ENCODE data around the gene FCHO2. TPM values are rescaled to one million over a fixed set of nuclear protein-coding genes. Genes with fewer than 3 reads are reported as not detected.

The FCHO2 gene
- total RNA-seq, 6 experiments from 2014 or later, result 11.7 to 22.8 (median 14.8) TPM

DNA sequence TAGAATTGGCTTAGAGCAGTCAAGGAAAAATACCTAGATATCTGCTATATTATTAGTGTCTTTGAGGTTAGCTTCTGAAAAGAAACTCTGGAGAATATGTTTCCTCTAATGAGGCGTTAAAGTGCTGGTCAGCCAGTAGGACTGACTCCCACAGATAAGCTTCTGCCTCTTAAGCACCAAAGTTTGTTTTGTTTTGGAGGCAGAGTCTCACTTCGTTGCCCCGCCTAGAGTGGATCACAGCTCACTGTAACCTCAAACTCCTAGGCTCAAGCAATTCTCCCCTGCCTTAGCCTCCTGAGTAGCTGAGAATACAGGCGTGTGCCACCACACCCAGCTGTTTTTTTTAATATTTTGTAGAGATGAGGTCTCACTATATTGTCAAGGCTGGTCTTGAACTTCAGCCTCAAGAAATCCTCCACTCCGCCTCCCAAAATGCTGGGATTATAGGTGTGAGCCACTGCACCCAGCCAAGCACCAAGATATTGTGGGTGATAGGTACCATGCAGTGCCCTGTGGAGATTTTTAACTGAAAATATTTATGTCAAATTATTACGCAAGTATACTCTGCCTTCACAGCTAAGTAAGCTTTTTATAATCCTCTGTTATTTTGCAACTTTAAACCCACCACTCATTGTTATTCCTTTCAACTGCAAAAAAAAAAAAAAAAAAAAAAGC, 139.9 kb downstream of the FCHO2 start:
- DNase-seq (no peak), ATAC-seq (no peak)
- intact Hi-C loops (cut with DNase I), result no loop called here
- H3K27me3 ChIP-seq, result no peaks in the 10 kb centered on the region
- WGBS (ENCODE audit: insufficient coverage, low coverage, low lambda C conversion rate, missing lambda C conversion rate), result 89% methylated on average over 5 of the region's 6 CpGs
- no peak for TF ChIP-seq POLR2A (IDR thresholded peaks at IDR 0.05)
- TF ChIP-seq, protein P1, sequence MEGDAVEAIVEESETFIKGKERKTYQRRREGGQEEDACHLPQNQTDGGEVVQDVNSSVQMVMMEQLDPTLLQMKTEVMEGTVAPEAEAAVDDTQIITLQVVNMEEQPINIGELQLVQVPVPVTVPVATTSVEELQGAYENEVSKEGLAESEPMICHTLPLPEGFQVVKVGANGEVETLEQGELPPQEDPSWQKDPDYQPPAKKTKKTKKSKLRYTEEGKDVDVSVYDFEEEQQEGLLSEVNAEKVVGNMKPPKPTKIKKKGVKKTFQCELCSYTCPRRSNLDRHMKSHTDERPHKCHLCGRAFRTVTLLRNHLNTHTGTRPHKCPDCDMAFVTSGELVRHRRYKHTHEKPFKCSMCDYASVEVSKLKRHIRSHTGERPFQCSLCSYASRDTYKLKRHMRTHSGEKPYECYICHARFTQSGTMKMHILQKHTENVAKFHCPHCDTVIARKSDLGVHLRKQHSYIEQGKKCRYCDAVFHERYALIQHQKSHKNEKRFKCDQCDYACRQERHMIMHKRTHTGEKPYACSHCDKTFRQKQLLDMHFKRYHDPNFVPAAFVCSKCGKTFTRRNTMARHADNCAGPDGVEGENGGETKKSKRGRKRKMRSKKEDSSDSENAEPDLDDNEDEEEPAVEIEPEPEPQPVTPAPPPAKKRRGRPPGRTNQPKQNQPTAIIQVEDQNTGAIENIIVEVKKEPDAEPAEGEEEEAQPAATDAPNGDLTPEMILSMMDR (IDR thresholded peaks at IDR 0.05), result no peak
- peaks cover 0 to 6% (median 0%) of the 10 kb centered on the region in 4 donors for H3K9me3 ChIP-seq
- no peak overlapping the region for H3K27ac ChIP-seq
- no peaks in the 10 kb centered on the region for H3K4me1 ChIP-seq
- H3K36me3 ChIP-seq, result no peaks in the 10 kb centered on the region
- no peak overlapping the region for H3K4me3 ChIP-seq

DNA sequence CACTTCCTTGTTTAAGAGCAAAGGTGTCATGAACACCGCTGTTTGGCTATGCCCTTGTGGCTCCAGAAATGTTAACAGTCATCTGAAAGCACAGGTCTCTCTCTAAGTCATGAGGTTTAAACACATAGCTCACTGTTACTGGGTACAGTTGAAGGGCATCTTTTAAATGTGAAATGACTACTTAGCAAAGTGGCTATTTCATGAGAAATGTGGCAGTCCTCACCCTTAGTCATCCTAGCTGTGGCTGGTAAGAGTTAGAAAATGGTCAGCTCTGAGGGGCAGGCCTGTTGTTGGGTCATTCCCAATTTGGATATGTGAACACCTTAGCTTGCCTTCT, 140.4 kb downstream of the FCHO2 start:
- H3K27ac ChIP-seq, result no peak overlapping the region
- no peak for ATAC-seq
- no peak overlapping the region for H3K4me3 ChIP-seq
- H3K36me3 ChIP-seq, result no peaks in the 10 kb centered on the region
- intact Hi-C loops (cut with DNase I), result no loop called here
- no peak for DNase-seq
- H3K9me3 ChIP-seq, result peaks cover 0 to 6% (median 0%) of the 10 kb centered on the region in 4 donors
- no peaks in the 10 kb centered on the region for H3K4me1 ChIP-seq
- WGBS (ENCODE audit: insufficient coverage, low coverage, low lambda C conversion rate, missing lambda C conversion rate), result 73% methylated on average over 1 of the region's 1 CpG
- no peak for TF ChIP-seq POLR2A (IDR thresholded peaks at IDR 0.05)
- TF ChIP-seq, protein P1 (IDR thresholded peaks at IDR 0.05), result no peak
- no peaks in the 10 kb centered on the region for H3K27me3 ChIP-seq

GRCh38 chr5:73097740-73098139, 141.9 kb downstream of the FCHO2 start:
- DNase-seq (no peak), ATAC-seq (no peak)
- H3K4me1 ChIP-seq, result no peaks in the 10 kb centered on the region
- intact Hi-C loops (cut with DNase I), result no loop called here
- H3K4me3 ChIP-seq, result no peak overlapping the region
- H3K27me3 ChIP-seq, result no peaks in the 10 kb centered on the region
- H3K27ac ChIP-seq, result no peak overlapping the region
- no peak for TF ChIP-seq POLR2A (IDR thresholded peaks at IDR 0.05)
- TF ChIP-seq, protein P1 (IDR thresholded peaks at IDR 0.05), result no peak
- 85% methylated on average over 2 of the region's 2 CpGs for WGBS (ENCODE audit: insufficient coverage, low coverage, low lambda C conversion rate, missing lambda C conversion rate)
- H3K9me3 ChIP-seq, result peaks cover 0 to 6% (median 0%) of the 10 kb centered on the region in 4 donors
- no peaks in the 10 kb centered on the region for H3K36me3 ChIP-seq

DNA sequence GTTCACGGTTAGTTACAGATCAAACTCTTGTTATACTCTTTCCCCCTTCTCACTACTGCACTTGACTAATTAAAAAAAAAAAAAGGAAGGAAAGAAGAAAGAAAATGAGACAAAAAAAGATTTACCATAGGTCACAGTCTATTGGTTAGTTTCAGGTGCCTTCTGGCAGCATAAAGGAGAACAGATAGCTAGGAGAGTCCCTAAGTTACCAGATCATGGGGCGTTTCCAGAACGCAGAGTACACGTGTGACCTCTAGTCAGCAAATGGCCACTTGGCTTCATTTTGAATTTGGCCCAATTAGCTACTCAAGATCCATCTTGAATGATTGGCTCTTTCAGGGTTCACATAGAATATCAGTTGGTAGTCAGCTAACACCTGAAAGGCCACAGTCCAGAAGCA, 144.3 kb downstream of the FCHO2 start:
- TF ChIP-seq, protein P1 (IDR thresholded peaks at IDR 0.05), result no peak
- TF ChIP-seq POLR2A (IDR thresholded peaks at IDR 0.05), result no peak
- Histone ChIP-seq H3K4me1 (no peaks in the 10 kb centered on the region), H3K4me3 (no peak overlapping the region), H3K27ac (no peak overlapping the region), H3K27me3 (no peaks in the 10 kb centered on the region), H3K36me3 (no peaks in the 10 kb centered on the region), H3K9me3 (peaks cover 0 to 6% (median 0%) of the 10 kb centered on the region in 4 donors)
- WGBS (ENCODE audit: insufficient coverage, low coverage, low lambda C conversion rate, missing lambda C conversion rate), result 92% methylated on average over 4 of the region's 4 CpGs
- intact Hi-C loops (cut with DNase I), result no loop called here
- ATAC-seq (no peak), DNase-seq (no peak)
